ENCODE measurements around the gene KRT37. TPM values are rescaled to one million over a fixed set of nuclear protein-coding genes. Genes with fewer than 3 reads are reported as not detected.
A peak's percentile ranks its signal among the peaks of the same experiment; 100 is the strongest.

The KRT37 gene
- total and polyA plus RNA-seq, 2 of the 13 experiments (the other 11 are each of a cell fraction or from before 2014, with no cell fraction given) = 0.69 TPM; not detected in 1

GRCh38 chr17:41404024-41404671 is 20.2 kb downstream of the KRT37 start (continued):
- TF ChIP-seq DBP (CRISPR knock-in tag; IDR thresholded peaks at IDR 0.05; ENCODE audit: not compliant biosample characterization) (no peak), DNMT3B (CRISPR knock-in tag; conservative IDR thresholded peaks at IDR 0.05) (peak; percentile 86; the same call in 1 of the 2 replicates), SCMH1 (CRISPR knock-in tag; IDR thresholded peaks at IDR 0.05; ENCODE audit: borderline replicate concordance) (no peak), ZNF776 (CRISPR knock-in tag; IDR thresholded peaks at IDR 0.05) (no peak), CENPT (CRISPR knock-in tag; IDR thresholded peaks at IDR 0.05; ENCODE audit: low read depth) (no peak), HNRNPH1 (optimal IDR thresholded peaks at IDR 0.05; ENCODE audit: low read depth, low read length) (no peak), SRF (IDR thresholded peaks at IDR 0.05; ENCODE audit: low read depth, low read length) (peak; percentile 88; the same call in 1 of the 2 replicates), ZNF607 (CRISPR knock-in tag; IDR thresholded peaks at IDR 0.05; ENCODE audit: borderline replicate concordance) (no peak), SMAD9 (CRISPR knock-in tag; IDR thresholded peaks at IDR 0.05) (no peak), NR2C2 (CRISPR knock-in tag; IDR thresholded peaks at IDR 0.05; ENCODE audit: borderline replicate concordance) (no peak), JUN (CRISPR knock-in tag; IDR thresholded peaks at IDR 0.05) (peak; percentile 88), XRCC5 (optimal IDR thresholded peaks at IDR 0.05; ENCODE audit: low read length) (peak; percentile 54), CENPBD1 (CRISPR knock-in tag; IDR thresholded peaks at IDR 0.05; ENCODE audit: borderline replicate concordance, low read depth) (no peak), IRX3 (CRISPR knock-in tag; IDR thresholded peaks at IDR 0.05; ENCODE audit: borderline replicate concordance, low read depth) (no peak), MED8 (CRISPR knock-in tag; IDR thresholded peaks at IDR 0.05; ENCODE audit: insufficient replicate concordance) (no peak), ZNF367 (CRISPR knock-in tag; IDR thresholded peaks at IDR 0.05; ENCODE audit: borderline replicate concordance) (no peak), SOX6 (IDR thresholded peaks at IDR 0.05) (no peak), SOX6 (CRISPR knock-in tag; IDR thresholded peaks at IDR 0.05) (peak; percentile 80), SP140L (CRISPR knock-in tag; IDR thresholded peaks at IDR 0.05; ENCODE audit: borderline replicate concordance) (no peak), RFXAP (CRISPR knock-in tag; IDR thresholded peaks at IDR 0.05; ENCODE audit: borderline replicate concordance) (no peak), ZNF350 (CRISPR knock-in tag; IDR thresholded peaks at IDR 0.05; ENCODE audit: borderline replicate concordance, low read depth) (no peak), MAZ (IDR thresholded peaks at IDR 0.05; ENCODE audit: borderline replicate concordance, low read depth, low read length) (no peak), MAZ (CRISPR knock-in tag; IDR thresholded peaks at IDR 0.05; ENCODE audit: low read depth) (no peak), NCOA2 (CRISPR knock-in tag; IDR thresholded peaks at IDR 0.05) (peak; percentile 58; the same call in 1 of the 2 replicates), ZNF577 (CRISPR knock-in tag; IDR thresholded peaks at IDR 0.05; ENCODE audit: borderline replicate concordance, low read depth) (no peak), NFIC (IDR thresholded peaks at IDR 0.05; ENCODE audit: low read length) (0 out of 2 replicates have a peak, but pooled peaks have one; percentile 43), KMT2B (CRISPR knock-in tag; IDR thresholded peaks at IDR 0.05) (no peak), CEBPB (IDR thresholded peaks at IDR 0.05; ENCODE audit: borderline replicate concordance, low read depth, low read length) (peak; percentile 73), ZNF879 (CRISPR knock-in tag; IDR thresholded peaks at IDR 0.05) (no peak)
- TF ChIP-seq, protein P1, sequence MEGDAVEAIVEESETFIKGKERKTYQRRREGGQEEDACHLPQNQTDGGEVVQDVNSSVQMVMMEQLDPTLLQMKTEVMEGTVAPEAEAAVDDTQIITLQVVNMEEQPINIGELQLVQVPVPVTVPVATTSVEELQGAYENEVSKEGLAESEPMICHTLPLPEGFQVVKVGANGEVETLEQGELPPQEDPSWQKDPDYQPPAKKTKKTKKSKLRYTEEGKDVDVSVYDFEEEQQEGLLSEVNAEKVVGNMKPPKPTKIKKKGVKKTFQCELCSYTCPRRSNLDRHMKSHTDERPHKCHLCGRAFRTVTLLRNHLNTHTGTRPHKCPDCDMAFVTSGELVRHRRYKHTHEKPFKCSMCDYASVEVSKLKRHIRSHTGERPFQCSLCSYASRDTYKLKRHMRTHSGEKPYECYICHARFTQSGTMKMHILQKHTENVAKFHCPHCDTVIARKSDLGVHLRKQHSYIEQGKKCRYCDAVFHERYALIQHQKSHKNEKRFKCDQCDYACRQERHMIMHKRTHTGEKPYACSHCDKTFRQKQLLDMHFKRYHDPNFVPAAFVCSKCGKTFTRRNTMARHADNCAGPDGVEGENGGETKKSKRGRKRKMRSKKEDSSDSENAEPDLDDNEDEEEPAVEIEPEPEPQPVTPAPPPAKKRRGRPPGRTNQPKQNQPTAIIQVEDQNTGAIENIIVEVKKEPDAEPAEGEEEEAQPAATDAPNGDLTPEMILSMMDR (CRISPR knock-in tag; IDR thresholded peaks at IDR 0.05) = no peak

Data from HepG2 (cell line).